Inflammatory macrophage treated with lipopolysaccharide for 4 hours (primary cell): ENCODE measurements around the gene HM13.
"Not testable (repeated sequence)": the region's sequence is repeated elsewhere in the genome, so short reads cannot be mapped to it uniquely, and the experiment has no call there.

Source experiments
- DNase-seq: peaks from one replicate; pipeline ENCODE4 v3.0.0-alpha.2; 2020

Gene HM13

GRCh38 chr20:31514154-31515071, at the start of gene HM13:
TSS of gene HM13 (plus strand) at chr20:31514442. CDS start at chr20:31514552, 110 bp downstream.
- DNase-seq, result peak; percentile 96

- DNase-seq, result not testable (repeated sequence)
Measured at GRCh38 chr20:31470946-31471345, 43.3 kb upstream of the HM13 start.

- DNase-seq, result no peak
Measured at GRCh38 chr20:31472395-31473330, 41.6 kb upstream of the HM13 start.

- no peak for DNase-seq
Measured at GRCh38 chr20:31473331-31474096, 40.7 kb upstream of the HM13 start.

GRCh38 chr20:31474097-31474436, 40.2 kb upstream of the HM13 start:
- peak; percentile 72 for DNase-seq

GRCh38 chr20:31474758-31475427, 39.3 kb upstream of the HM13 start, which contains the start of the genes DEFB124 and REM1:
TSS of gene DEFB124 (minus strand) at chr20:31475127. CDS start at chr20:31473013, 2,114 bp downstream.
TSS of gene REM1 (plus strand) at chr20:31475288. CDS start at chr20:31476446, 1,158 bp downstream.
- DNase-seq, result no peak

GRCh38 chr20:31475472-31476293, 38.6 kb upstream of the HM13 start:
- no peak for DNase-seq

- DNase-seq, result no peak
Measured at GRCh38 chr20:31476294-31476585, 38.0 kb upstream of the HM13 start.

GRCh38 chr20:31476643-31477215, 37.5 kb upstream of the HM13 start:
- DNase-seq, result peak; percentile 26

- no peak for DNase-seq
Measured at GRCh38 chr20:31484001-31484400, 30.2 kb upstream of the HM13 start.

GRCh38 chr20:31485450-31486339, 28.5 kb upstream of the HM13 start:
- DNase-seq, result no peak

GRCh38 chr20:31488115-31488514, 26.1 kb upstream of the HM13 start:
- DNase-seq, result no peak

GRCh38 chr20:31489152-31489551, 25.1 kb upstream of the HM13 start:
- DNase-seq, result no peak

GRCh38 chr20:31490752-31491151, 23.5 kb upstream of the HM13 start:
- DNase-seq, result no peak

GRCh38 chr20:31494131-31494530, 20.1 kb upstream of the HM13 start:
- DNase-seq, result peak; percentile 15

- no peak for DNase-seq
Measured at GRCh38 chr20:31496761-31497295, 17.4 kb upstream of the HM13 start.

- DNase-seq, result no peak
Measured at GRCh38 chr20:31497838-31498540, 16.3 kb upstream of the HM13 start.

GRCh38 chr20:31500527-31500926, 13.7 kb upstream of the HM13 start:
- DNase-seq, result no peak
